Sigmoid colon (tissue), 7 donors: Measurements from ENCODE around the gene ARF1. TPM values are rescaled to one million over a fixed set of nuclear protein-coding genes. Genes with fewer than 3 reads are reported as not detected.
A peak's percentile ranks its signal among the peaks of the same experiment; 100 is the strongest.

Experiments used
- DNase-seq: peaks from one replicate; pipeline ENCODE4 v3.0.0-alpha.2; 2019
- H3K27ac ChIP-seq, 4 donors: fragments of 200-600 bp; sonication (generic); one replicate each; pipeline ENCODE4 v1.5.1; 2016 to 2019; ENCODE audit warnings: mild to moderate bottlenecking in 1 of 4
- H3K27me3 ChIP-seq, 3 donors: fragments of 200-600 bp; sonication (generic); one replicate each; pipeline ENCODE4 v1.5.1; 2019; ENCODE audit warnings: mild to moderate bottlenecking in 1 of 3
- H3K36me3 ChIP-seq, 4 donors: fragments of 200-600 bp; sonication (generic); one replicate each; pipeline ENCODE4 v1.5.1; 2016 to 2019
- H3K4me1 ChIP-seq, 4 donors: fragments of 200-600 bp; sonication (generic); one replicate each; pipeline ENCODE4 v1.5.1; 2017 to 2019
- H3K4me3 ChIP-seq, 4 donors: fragments of 200-600 bp; sonication (generic); one replicate each; pipeline ENCODE4 v1.5.1; 2017 to 2019; ENCODE audit warnings: mild to moderate bottlenecking in 2 of 4, moderate library complexity in 1 of 4
- H3K9me3 ChIP-seq, 4 donors: fragments of 200-600 bp in 3 of 4; sonication (generic) in 3 of 4; one replicate each; pipeline versions ENCODE4 v1.5.1 to v1.6.1; 2013 to 2019
- EP300 ChIP-seq, 4 donors: sonication (generic); formaldehyde crosslinking; IDR thresholded peaks; one replicate each; pipeline ENCODE4 v1.6.1; 2017; ENCODE audit warnings: antibody characterized with exemption in 4 of 4
- POLR2A ChIP-seq, 2 donors: fragments of 450-650 bp; IDR thresholded peaks; one replicate each; pipeline ENCODE4 v1.6.1; 2016; ENCODE audit warnings: antibody characterized with exemption in 2 of 2, mild to moderate bottlenecking in 2 of 2, moderate library complexity in 2 of 2
- POLR2AphosphoS5 ChIP-seq, 4 donors: sonication (generic); formaldehyde crosslinking; IDR thresholded peaks; one replicate each; pipeline ENCODE4 v1.6.1; 2017; ENCODE audit warnings: antibody characterized with exemption in 4 of 4
- WGBS, 2 donors: extraction: QIAGEN DNeasy Blood & Tissue Kit; methylation state at CpG; one replicate each; pipeline ENCODE4 v1.1.7; 2013; 5-methylcytosine and 5-hydroxymethylcytosine counted together
- intact Hi-C: fragments of 100-400 bp; cut with DNase I; formaldehyde crosslinking; loops from one replicate; pipeline ENCODE4 v1.15.1; 2023
- polyA plus RNA-seq, 3 donors: library from polyadenylated mRNA; stranded (reverse); fragments of 200-250 nt; gene quantifications; one replicate each; pipeline ENCODE4 v1.2.3, GENCODE V29; 2013
- total RNA-seq, 4 donors: library from RNA; depleted of rRNA; stranded (reverse); fragments of >200 nt; gene quantifications; one replicate each; pipeline ENCODE4 v1.1.0, GENCODE V29; 2016
- TF ChIP-seq, protein P1 (sequence below), 4 experiments: fragments of 450-650 bp in 3 of 4; fragments of 200-600 bp in 1 of 4; IDR thresholded peaks; one replicate each; pipeline ENCODE4 v1.5.1; 2016 to 2019; ENCODE audit warnings: antibody characterized with exemption in 4 of 4, mild to moderate bottlenecking in 3 of 4, moderate library complexity in 2 of 4
- donor health status: healthy with polysubstance abuse.
- donor health status: Bipolar disorder and iron deficiency.
- donor health status: healthy.

The ARF1 gene
- total and polyA plus RNA-seq, 7 donors: 212 to 482 (median 250) TPM

DNA sequence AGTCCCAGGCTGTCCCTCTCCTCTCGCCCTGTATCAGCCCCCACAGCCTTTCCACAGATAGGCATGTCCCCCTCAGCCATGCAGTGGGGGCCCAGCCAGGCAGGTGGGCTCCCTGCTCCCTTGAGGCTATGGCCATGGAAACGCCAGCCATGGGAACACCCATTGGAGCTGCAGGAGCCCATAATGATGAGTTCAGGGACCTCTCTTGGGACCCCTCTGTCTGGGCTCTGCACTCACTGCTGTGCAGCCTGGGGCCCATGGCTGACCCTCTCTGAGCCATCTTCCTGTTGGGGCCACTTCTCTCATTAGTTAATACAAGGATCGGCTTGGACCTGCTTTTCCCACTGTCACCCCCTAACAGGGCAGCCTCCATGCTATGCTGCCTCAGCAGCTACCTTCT, 42.5 kb upstream of the ARF1 start:
- H3K27me3 ChIP-seq: peaks cover 20 to 52% (median 33%) of the 10 kb centered on the region in 3 donors
- no peaks in the 10 kb centered on the region for H3K36me3 ChIP-seq
- 71 to 80% methylated on average over 3 of the region's 3 CpGs for WGBS, 2 donors

DNA sequence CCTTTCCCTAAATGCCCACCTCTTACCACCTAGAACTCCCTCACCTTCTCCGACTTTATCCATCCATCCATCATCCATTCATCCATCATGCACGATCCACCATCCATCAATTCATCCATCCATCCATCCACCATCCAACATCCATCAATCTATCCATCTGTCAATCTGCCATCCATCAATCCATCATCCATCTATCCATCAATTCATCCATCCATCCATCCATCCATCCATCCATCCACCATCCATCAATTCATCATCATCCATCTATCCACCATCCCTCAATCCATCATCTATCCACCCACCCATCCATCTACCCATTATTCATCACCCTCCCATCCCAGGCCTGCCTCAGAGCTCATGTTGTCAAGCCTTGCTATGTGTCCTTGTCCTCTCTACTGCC, 41.2 kb upstream of the ARF1 start:
- TF ChIP-seq, protein P1, sequence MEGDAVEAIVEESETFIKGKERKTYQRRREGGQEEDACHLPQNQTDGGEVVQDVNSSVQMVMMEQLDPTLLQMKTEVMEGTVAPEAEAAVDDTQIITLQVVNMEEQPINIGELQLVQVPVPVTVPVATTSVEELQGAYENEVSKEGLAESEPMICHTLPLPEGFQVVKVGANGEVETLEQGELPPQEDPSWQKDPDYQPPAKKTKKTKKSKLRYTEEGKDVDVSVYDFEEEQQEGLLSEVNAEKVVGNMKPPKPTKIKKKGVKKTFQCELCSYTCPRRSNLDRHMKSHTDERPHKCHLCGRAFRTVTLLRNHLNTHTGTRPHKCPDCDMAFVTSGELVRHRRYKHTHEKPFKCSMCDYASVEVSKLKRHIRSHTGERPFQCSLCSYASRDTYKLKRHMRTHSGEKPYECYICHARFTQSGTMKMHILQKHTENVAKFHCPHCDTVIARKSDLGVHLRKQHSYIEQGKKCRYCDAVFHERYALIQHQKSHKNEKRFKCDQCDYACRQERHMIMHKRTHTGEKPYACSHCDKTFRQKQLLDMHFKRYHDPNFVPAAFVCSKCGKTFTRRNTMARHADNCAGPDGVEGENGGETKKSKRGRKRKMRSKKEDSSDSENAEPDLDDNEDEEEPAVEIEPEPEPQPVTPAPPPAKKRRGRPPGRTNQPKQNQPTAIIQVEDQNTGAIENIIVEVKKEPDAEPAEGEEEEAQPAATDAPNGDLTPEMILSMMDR (IDR thresholded peaks at IDR 0.05): no peak
- TF ChIP-seq EP300 (IDR thresholded peaks at IDR 0.05): no peak
- no peak for TF ChIP-seq POLR2AphosphoS5 (IDR thresholded peaks at IDR 0.05)
- no peak for TF ChIP-seq POLR2A (IDR thresholded peaks at IDR 0.05)
- no peak overlapping the region for H3K4me3 ChIP-seq
- WGBS, 2 donors: 86 to 89% methylated on average over 2 of the region's 2 CpGs
- H3K4me1 ChIP-seq: peaks cover 0 to 10% (median 9%) of the 10 kb centered on the region in 4 donors
- no peak for DNase-seq
- H3K9me3 ChIP-seq: no peaks in the 10 kb centered on the region
- no peaks in the 10 kb centered on the region for H3K36me3 ChIP-seq
- no peak overlapping the region for H3K27ac ChIP-seq
- H3K27me3 ChIP-seq: peaks cover 20 to 40% (median 33%) of the 10 kb centered on the region in 3 donors
- intact Hi-C loops: no loop called here

More for the DNA sequence above, 42.5 kb upstream of the ARF1 start:
- Histone ChIP-seq H3K4me1 (peaks cover 0 to 10% (median 9%) of the 10 kb centered on the region in 4 donors), H3K9me3 (no peaks in the 10 kb centered on the region), H3K4me3 (no peak overlapping the region), H3K27ac (no peak overlapping the region)
- intact Hi-C loops: no loop called here
- TF ChIP-seq EP300 (IDR thresholded peaks at IDR 0.05): no peak
- no peak for TF ChIP-seq POLR2AphosphoS5 (IDR thresholded peaks at IDR 0.05)
- TF ChIP-seq POLR2A (IDR thresholded peaks at IDR 0.05): no peak
- TF ChIP-seq, protein P1 (IDR thresholded peaks at IDR 0.05): no peak
- DNase-seq: peak; percentile 47

DNA sequence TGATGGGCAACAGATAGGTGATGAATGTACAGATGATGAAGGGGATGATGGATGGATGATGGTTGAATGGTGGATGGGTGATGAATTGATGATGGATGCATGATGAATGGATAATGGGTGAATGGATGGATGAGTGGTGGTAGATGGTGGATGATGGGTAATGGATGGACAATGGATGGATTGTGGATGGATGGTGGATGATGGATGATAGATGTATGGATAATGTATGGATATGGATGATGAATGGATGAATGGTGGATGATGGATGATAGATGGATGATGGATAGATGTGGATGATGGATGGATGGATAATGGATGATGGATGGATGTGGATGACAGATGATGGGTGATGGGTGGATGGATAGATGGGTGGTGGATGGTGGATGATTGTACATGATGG, 40.0 kb upstream of the ARF1 start:
- Histone ChIP-seq H3K4me1 (peaks cover 0 to 7% (median 7%) of the 10 kb centered on the region in 4 donors), H3K4me3 (no peak overlapping the region), H3K9me3 (no peaks in the 10 kb centered on the region), H3K27me3 (peaks cover 14 to 28% (median 24%) of the 10 kb centered on the region in 3 donors), H3K27ac (no peak overlapping the region), H3K36me3 (no peaks in the 10 kb centered on the region)
- intact Hi-C loops: no loop called here
- TF ChIP-seq EP300 (IDR thresholded peaks at IDR 0.05) (no peak), POLR2AphosphoS5 (IDR thresholded peaks at IDR 0.05) (no peak), POLR2A (IDR thresholded peaks at IDR 0.05) (no peak)
- TF ChIP-seq, protein P1 (IDR thresholded peaks at IDR 0.05): no peak
- DNase-seq: no peak

DNA sequence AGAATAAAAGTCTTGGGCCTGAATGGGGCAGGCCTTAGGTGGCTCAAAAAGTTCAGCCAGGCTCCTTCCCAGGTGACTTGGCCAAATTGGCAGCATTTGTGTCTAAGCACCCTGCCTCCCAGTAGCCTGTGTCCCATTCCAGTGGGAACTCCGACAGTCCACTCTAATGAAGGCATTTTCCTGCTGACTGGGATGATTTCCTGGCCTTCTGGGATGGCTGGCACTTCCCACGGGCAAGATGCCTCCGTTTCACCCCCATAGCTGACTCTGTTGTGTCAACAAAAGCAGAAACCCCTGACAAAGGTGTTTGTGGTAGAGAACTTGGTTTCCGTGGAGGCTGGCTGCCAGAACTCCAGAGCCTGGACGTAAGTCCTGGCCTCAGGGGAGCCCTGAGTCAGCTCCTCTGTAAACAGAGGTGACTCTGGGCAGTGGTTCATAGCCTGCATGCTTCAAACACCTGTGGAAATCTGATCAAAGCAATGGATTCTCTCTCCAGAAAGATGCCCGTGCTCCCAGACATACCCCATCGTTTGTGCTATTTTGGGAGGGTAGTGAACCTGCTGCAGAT, 39.1 kb upstream of the ARF1 start:
- DNase-seq: no peak
- Histone ChIP-seq H3K4me3 (no peak overlapping the region), H3K36me3 (no peaks in the 10 kb centered on the region), H3K27me3 (peaks cover 5 to 19% (median 16%) of the 10 kb centered on the region in 3 donors), H3K9me3 (no peaks in the 10 kb centered on the region), H3K4me1 (no peaks in the 10 kb centered on the region), H3K27ac (no peak overlapping the region)
- no peak for TF ChIP-seq POLR2AphosphoS5 (IDR thresholded peaks at IDR 0.05)
- no peak for TF ChIP-seq POLR2A (IDR thresholded peaks at IDR 0.05)
- intact Hi-C loops: no loop called here
- WGBS, 2 donors: 64 to 68% methylated on average over 7 of the region's 7 CpGs

DNA sequence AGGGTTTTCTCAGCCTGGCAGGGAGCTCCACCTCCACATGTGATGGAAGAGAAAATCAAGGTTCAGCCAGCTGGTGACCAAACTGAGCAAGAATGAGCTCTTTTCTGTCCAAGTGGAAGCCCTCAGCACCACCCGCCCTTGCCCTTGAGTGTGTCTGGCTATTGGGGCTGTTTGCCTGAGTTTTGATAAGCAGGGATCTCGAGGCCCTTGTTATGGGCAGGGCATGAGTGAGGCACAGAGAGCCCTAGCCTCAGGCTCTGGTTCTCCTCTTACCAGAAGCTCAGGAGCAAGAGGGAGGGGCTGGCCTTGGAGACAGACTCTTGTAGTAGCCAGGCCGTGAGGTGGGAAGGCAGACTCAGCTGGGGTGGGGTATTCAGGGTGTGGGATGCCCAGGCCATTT, 37.5 kb upstream of the ARF1 start:
- Histone ChIP-seq H3K4me1 (no peaks in the 10 kb centered on the region), H3K9me3 (no peaks in the 10 kb centered on the region), H3K36me3 (no peaks in the 10 kb centered on the region), H3K4me3 (no peak overlapping the region), H3K27me3 (peaks cover 0 to 4% (median 0%) of the 10 kb centered on the region in 3 donors), H3K27ac (no peak overlapping the region)
- WGBS, 2 donors: 62 to 73% methylated on average over 3 of the region's 3 CpGs
- peak; percentile 46 for DNase-seq
- intact Hi-C loops: no loop called here
- no peak for TF ChIP-seq POLR2AphosphoS5 (IDR thresholded peaks at IDR 0.05)
- TF ChIP-seq EP300 (IDR thresholded peaks at IDR 0.05): no peak
- TF ChIP-seq, protein P1 (IDR thresholded peaks at IDR 0.05): no peak
- no peak for TF ChIP-seq POLR2A (IDR thresholded peaks at IDR 0.05)
